SHP77 (cell line): ENCODE data around the gene CHFR.
"Not testable (repeated sequence)": the region's sequence is repeated elsewhere in the genome, so short reads cannot be mapped to it uniquely, and the experiment has no call there.

Experiments used
- DNase-seq, 2 experiments: peaks; one replicate each; lab custom pipeline; 2025; lab: John Stamatoyannopoulos, UW

CHFR gene

DNA sequence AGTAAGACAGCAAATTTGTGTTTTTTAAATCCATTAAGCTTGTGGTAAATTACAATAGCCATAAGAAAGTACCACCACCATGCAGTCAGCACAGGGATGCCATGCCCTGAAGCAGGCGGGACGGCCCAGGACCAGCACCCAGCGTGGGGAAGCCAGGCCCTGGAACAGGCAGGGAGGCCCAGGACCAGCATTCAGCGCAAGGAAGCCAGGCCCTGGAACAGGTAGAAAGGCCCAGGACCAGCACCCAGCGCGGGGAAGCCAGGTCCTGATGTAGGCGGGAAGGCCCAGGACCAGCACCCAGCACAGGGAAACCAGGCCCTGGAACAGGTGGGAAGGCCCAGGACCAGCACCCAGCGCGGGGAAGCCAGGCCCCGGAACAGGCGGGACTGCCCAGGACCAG lies 13.2 kb downstream of the CHFR start:
- no peak for DNase-seq

DNA sequence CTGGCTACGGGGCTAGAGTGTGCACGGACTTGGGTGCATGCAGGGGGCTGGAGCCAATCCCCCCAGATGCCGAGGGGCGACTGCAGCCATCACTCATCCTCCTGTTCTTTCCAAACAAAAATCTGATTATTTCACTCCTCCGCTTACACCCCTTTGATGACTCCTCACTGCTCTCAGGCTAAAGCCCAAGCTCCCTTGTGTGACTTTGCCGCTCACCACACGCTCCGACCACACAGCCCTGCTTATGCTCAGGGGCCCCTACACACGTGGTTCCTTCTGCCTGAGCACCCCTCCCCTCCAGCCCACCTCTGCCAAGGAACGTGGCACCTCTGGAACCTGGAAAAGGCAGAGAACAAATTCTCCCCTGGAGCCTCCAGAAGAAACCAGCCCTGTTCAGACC lies 13.7 kb downstream of the CHFR start:
- no peak for DNase-seq

DNA sequence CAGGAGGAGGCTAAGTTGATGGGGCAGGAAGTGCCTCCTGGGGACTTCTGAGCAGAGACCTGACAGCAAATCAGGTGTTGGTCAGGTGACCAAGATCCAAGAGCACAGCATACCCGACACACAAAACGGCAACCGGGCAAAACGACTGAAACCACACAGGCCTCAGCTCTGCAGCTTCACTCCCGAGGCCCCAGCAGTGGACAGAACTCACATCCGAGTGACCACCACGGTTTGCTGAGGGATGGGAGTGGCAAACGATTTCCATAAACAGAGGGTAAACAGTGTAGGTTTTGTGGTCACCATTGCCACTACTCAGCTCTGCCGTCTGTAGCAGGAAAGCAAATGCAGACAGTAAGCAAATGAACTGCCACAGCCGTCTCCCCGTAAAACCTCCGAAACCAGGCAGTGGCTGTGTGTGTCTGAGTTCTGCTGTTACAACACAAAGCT lies 14.4 kb downstream of the CHFR start:
- no peak for DNase-seq

DNA sequence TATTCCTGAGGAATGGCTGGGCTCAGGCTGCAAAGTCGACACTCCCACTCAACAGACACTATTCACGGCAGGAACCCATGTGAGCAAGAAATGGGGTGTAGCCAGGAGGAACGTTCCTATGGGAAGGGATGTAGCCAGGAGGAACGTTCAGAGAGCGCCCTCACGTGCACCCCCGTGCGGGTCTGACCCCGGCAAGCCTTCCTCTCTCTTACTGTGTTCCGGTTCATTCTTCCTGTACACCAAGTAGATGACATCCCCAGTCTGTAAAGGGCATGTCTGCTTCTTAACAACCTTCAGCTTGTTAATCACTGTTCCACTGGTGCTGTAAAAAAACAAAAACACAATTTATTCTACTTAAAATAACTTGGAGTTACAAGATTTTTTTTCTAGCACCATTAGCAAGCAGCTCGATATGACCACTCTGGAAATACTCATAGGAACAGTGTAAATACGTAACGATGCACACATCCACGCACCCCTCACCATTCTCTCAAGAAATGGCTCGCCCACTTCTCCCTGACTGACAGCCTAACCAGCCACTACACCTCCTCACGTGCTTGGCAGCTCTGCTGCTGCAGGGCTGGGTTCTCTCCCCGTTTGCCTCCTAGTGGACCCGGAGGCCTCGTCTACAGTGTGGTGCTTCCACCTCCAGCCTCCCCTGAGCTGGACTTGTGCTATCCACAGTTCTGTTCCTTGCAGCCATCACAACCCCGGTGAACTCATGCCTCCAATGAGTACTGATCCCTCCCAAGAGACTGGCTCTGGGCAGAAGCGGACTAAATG lies 15.1 kb downstream of the CHFR start:
- no peak for DNase-seq

DNA sequence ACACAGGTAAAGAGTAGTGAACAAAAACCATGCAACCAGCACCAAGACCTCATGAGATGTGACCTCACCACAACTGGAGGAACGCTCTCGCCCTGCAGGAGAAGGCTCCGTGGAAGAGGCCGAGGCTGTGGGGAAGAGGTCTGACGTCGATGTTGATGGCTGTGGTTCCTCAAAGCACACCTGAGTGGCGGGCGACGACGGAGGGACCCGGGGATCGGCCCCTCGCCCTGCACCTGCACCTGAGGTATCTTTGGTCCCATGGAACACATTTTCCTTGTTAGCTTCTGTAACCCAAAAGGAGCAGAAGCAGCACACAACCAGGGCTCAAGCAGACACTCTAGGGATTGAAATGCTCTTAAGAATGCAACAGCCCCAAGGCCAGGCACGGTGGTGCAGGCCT lies 17.9 kb downstream of the CHFR start:
- DNase-seq, result no peak

DNA sequence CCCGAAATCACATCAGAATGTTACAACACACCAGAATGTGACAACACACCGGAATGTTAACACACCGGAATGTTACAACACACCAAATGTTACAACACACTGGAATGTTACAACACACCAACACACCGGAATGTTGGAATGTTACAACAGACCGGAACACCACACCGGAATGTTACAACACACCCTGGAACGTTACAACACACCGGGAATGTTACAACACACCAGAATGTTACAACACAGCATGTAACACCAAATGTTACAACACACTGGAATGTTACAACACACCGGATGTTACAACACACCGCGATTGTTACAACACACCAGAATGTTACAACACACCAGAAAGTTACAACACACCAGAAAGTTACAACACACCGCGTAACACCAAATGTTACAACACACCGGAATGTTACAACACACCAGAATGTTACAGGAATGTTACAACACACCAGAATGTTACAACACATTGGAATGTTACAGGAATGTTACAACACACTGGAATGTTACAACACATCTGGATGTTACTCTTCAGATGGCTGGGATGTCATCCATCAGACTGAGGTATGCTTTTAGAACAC lies 21.1 kb downstream of the CHFR start:
- no peak for DNase-seq

DNA sequence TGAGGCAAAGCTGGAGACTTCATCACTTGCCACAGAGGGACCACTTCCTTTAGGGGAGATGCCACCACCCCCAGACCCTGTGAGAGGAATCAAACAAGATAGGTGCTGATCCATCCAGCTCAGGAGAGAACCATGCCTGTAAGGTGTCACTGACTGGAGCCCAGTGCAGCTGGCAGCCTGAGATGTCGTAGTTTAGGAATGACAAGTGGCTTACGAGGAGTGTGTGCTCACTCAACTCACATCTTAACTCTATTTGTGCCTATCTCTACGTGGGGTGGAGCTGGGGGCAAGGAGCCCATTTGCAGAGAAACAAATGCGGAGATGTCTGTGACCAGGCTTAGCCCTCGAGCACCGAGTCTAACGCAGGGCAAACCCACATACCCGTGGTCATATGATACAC lies 25.8 kb downstream of the CHFR start:
- no peak for DNase-seq

DNA sequence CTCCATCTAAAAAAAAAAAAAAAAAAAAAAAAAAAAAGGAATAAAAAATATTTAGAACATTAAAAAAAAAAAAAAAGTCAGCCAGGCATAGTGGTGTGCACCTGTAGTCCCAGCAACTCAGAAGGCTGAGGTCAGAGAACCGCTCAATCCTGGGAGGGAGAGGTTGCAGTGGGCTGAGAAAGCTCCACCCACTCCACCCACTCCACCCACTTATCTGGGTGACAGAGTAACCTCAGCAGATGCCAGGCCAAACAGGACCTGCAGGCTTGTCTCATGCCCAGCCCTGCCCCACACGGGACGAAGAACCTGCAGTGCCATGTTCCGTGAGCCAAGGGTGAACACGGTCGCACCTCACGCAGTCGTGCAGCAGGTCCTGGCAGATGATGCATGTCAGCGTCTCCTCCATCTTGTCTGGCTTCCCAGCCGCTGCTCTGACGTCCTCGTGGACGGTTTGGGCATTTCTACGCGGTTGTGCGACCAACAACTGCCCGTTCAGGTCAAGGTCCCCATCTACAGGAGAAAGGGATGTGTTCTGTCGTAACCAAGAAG lies 28.6 kb downstream of the CHFR start:
- no peak for DNase-seq

DNA sequence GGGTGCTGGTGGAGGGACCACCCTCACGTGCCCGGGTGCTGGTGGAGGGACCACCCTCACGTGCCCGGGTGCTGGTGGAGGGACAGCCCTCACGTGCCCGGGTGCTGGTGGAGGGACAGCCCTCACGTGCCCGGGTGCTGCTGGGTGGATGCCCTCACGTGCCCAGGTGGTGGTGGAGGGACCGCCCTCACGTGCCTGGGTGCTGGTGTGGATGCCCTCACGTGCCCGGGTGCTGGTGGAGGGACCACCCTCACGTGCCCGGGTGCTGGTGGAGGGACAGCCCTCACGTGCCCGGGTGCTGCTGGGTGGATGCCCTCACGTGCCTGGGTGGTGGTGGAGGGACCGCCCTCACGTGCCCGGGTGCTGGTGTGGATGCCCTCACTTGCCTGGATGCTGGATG lies 30.4 kb downstream of the CHFR start:
- not testable (repeated sequence) for DNase-seq

DNA sequence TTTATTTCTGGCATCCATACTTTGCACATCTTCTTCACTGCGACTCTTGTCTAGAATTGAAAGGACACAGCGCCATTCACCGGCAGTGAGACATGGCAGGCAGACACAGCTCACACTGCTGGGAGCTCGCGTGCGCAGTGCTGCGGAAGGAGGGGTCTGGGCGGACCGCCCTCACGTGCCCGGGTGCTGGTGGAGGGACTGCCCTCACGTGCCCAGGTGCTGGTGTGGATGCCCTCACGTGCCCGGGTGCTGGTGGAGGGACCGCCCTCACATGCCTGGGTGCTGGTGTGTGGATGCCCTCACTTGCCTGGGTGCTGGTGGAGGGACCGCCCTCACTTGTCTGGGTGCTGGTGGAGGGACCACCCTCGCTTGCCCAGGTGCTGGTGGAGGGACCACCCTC lies 30.8 kb downstream of the CHFR start:
- no peak for DNase-seq

DNA sequence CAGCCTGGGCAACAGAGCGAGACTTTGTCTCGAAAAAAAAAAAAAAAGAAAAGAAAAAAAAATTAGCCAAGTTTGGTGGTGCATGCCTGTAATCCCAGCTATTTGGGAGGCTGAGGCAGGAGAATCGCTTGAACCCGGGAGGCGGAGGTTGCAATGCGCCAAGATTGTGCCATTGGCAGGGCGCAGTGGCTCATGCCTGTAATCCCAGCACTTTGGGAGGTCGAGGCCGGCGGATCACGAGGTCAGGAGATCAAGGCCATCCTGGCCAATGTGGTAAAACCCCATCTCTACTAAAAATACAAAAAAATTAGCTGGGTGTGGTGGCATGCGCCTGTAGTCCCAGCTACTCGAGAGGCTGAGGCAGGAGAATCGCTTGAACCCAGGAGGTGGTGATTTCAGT lies 32.2 kb downstream of the CHFR start:
- not testable (repeated sequence) for DNase-seq

DNA sequence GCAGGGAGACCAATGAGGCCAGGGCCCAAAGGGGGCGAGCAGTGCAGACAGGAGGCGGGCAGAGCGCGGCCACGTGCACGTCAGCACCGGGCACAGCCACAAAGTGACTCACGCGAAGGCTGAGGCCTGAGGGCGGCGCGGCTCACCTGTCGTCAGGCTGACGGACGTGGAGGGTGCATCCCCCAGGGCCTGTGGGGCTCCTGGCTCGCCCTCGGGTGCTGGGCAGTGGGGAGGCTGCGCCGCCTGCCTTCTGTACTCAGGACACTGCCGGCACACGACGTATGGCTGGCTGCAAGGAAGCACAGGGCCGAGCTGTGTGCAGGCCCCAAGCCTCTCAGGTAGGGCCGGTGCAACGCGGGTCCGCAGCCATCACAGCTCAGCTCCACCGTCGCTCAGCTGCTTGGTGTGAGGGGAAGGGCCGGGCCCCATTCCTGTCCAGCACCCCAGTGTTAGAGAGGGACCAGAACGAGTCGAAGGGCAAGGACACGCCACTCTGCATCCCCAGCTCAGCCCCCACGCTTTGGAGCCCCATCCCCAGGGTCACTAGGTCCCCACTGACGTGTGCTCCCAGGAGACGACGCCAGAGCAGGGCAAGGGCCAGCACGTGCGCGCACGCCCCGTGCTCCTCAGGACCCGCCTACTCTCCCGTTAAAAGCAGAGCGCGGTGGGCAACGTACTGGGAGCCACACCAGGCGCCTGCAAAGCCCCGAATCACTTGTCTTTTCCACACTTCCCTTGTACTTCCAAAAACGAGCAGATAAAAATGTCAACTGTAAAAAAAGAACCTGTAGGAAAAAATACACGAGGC lies 33.9 kb downstream of the CHFR start:
- no peak for DNase-seq

DNA sequence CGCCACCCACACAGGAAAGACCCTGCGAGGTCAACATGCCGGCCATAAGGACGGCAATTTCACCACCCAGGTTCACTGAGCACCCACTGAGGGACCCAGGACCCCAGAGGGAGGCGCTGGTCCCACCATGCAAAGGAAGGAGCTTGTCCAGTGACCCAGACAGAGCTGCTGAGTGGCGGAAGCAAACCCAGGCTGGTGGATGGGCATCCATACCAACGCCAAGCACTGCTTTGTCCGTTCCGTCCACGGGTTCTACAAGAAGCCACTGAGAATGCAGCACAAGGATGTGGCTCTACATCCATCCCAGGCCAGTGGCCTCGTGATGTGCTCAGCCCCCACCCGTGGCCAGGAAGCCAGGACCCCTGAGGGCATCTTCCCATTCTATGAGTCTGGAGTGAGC lies 34.9 kb downstream of the CHFR start:
- DNase-seq, result no peak

DNA sequence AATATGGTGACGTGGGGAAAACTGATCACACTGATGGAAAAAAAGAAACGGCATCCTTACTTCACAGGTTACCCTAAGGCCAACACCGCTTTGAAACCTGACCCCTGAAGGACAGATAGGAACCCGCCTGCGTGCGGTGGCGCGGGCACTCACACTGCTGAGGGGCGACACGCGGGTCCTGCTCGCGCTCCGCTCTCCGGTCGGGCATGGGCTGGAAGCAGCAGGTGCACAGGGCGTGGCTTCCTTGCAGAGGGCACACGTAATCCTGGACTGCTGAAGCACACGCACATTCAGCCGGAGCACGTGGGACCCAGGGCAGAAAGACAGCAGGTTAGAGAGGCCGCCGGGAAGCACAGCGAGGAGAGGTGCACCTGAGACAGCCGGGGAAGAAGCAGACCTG lies 35.9 kb downstream of the CHFR start:
- no peak for DNase-seq

DNA sequence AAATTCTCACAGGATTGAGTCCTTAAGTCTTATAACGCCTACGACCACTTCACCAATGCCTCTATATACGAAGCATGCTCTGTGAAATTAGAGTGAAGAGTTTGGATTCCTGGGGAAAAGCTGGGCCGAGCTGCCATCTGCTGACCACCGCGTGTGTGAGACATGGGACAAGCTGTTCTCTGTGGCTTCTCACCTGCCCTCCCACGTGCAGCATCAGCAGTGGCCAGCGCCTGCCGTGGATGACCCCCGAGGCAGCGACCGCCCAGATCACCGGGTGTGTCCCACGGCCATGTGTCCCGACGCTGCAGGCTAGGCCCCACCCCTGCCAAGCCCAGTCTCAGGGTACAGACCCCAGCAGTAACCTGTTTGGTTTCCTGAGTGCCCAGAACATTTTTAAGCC lies 37.1 kb downstream of the CHFR start:
- no peak for DNase-seq

DNA sequence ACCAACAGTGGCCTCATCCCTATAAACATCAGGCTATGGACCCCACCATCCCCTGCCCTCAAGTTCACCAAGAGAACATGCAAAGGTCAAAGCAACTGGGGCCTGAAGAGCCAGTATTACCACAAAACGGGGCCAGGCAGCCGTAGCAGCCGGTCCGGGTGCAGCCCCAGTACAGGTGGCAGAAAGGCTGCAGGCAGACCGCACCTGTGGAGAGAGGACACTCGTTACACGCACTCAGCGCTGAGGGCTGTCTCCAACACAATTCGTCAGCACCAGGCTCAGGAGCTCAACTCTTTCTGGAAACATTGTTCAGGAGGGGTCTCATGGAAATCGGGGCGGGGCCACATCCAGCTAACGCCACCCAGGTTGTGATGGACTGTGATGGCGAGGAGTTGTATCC lies 38.9 kb downstream of the CHFR start:
- DNase-seq, result no peak

DNA sequence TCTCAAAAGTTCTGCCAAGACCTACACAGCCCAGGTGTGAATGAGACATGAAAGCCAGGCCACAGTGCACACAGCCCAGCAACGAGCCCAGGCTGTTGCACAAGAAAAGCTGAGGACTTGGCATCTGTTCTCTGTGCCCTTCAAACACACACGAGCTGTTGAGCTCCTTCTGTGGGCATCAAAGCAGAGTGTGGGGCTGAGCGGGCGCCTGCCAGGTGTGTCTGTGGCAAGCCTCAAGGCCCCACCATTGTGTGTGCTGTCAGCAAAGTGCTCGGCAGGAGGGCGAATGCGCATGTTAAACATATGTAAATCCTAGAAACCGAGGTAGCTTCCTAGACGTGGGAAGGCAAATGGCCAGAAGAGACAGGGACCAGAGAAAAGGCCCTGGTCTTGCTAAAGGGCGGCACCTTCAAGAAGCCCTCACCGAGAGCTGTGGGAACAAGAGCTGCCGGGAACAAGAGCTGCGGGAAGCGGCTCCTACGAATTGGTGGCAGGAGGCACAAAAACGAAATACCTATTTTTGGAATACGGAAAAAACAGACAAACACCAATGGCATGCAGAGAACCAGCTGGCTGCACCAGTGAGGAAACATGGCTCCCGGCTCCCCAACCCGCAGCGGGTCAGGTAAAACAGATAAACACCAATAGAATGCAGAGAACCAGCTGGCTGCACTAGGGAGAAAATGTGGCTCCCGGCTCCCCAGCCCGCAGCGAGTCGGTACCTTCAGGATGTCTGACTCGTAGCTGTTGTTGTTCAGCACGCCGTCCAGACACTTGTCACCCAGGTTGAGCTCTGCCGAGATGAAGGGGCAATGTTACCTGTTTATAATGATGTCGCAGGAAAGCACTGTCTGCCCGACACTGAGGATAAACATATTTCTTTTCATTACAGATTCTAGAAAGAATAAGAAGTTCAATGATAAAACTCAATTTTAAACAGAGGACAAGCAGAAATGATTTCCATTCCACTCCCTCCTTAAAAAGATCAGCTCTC lies 39.7 kb downstream of the CHFR start:
- no peak for DNase-seq

DNA sequence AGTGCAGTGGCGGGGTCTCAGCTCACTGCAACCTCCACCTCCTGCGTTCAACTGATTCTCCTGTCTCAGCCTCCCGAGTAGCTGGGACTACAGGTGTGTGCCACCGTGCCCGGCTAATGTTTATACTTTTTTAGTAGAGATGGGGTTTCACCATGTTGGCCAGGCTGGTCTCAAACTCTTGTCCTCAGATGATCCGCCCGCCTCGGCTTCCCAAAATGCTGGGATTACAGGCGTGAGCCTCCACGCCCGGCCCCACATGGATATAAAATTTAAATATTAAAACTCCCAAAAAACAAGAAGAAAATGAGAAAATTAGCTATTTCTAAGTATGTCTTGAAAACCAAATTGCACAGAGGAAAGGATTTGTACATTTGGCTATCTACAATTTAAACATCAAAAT lies 42.7 kb downstream of the CHFR start:
- DNase-seq, result not testable (repeated sequence)

DNA sequence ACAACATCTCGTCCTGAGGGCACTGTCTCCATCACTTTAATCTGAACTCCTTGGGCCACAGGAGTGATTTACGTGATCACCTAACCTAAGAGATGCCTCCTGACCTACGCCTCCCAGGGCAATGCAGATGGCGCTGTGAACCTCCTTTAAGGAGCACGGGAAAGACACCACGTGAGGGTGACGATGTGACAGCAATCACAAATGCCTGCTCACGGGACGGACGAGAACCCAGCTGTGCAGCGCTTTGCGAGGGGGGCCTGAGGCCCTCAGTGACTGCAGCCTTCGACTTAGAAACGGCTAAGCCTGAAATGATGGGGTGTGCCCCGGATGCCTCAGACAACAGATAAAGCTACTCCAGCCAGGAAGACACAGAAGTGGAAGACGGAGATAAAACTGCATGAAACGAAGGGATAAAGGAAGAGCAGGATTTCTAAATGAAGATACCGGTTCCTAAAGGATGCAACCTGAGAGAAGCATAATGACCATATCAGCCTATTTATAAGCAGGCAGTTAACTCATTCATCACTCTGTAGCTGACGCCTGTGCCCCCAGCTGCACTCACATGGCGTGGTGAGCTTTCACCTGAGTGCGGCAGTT lies 44.9 kb downstream of the CHFR start:
- DNase-seq, result no peak

DNA sequence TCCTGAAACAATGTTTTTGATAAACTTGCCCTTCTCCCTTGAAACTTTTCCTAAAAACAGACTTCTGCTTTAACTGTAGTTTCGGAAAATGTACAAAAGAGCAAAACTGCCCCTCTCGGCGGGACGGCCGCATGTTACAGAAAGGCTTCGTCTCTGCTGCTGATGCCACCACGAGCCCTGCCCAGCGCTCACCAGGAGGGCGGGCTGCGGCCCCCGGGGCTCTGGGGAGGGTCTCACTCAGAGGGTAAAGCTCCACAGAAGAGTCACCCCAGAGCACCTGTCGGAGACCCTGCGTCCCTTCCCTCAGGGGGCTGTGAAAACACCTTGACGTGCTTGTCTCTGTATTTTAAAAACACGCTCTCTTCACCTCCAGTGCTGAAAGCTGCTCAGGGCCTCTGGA lies 46.3 kb downstream of the CHFR start:
- DNase-seq, result no peak

DNA sequence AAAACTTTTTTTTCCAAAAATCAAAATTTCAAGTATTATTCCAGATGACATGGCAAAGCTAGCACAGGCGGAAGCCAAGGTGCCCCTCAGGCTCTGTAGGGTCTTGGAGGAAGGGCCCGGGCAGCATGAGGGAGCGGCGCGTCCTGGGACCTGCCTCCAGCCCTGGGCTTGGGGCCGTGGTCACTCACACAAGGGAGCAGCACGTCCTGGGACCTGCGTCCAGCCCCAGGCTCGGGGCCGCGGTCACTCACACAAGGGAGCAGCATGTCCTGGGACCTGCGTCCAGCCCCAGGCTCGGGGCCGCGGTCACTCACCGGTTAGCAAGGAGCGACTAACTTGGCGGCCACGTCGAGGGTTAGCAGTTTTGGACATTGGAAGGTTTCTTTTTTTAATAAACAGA lies 46.9 kb downstream of the CHFR start:
- no peak for DNase-seq
